ENCODE measurements around the gene RPL29. TPM values are rescaled to one million over a fixed set of nuclear protein-coding genes. Genes with fewer than 3 reads are reported as not detected.

Gene RPL29
- total RNA-seq, 1 donor from 2014 or later, result 1,884 TPM

DNA sequence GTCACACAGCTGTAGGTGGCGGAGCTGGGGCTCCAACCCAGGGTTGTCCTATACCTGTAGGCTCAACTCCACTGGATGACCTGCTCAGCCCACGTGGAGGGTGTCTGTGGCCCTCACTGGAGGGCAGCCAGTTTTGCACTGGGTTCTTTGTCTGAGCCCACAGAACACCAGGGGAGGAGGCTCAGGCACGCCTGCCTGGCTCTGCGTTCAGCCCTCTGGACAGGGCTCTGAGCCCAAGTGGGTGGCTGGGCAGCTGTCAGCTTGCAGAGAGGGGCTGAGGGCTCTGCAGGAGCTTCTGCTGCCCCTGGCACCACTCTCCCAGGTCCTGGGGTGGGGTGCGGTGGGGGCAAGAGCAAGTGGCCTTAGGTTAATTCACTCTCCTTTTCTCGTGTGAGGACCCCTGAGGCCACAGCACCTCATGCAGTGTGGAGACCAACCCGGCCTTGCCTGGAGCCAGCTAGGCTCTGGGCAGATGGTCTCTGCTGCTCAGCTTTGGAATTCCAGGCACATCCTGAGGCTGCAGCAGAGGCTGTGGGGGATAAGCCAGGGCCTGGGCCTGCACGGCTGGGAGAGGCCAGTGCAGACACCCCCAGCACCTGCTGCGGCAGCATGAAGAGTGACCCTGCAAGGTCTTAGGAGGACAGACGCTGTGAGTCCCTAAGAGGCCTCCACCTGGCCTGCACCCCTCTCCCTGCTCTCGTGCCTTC is 37.2 kb upstream of the RPL29 start:
- Mint-ChIP-seq H3K27ac (no peak overlapping the region), H3K4me1 (peaks cover 4% of the 10 kb centered on the region), H3K4me3 (no peak overlapping the region), H3K27me3 (no peaks in the 10 kb centered on the region), H3K9me3 (no peaks in the 10 kb centered on the region), H3K36me3 (ENCODE audit: low read depth) (no peaks in the 10 kb centered on the region)
- CTCF ChIA-PET, result no interaction called here
- ATAC-seq (ENCODE audit: low read depth) (no peak), DNase-seq (no peak)
- intact Hi-C loops (cut with micrococcal nuclease), result no loop called here
- TF ChIP-seq, protein P1, sequence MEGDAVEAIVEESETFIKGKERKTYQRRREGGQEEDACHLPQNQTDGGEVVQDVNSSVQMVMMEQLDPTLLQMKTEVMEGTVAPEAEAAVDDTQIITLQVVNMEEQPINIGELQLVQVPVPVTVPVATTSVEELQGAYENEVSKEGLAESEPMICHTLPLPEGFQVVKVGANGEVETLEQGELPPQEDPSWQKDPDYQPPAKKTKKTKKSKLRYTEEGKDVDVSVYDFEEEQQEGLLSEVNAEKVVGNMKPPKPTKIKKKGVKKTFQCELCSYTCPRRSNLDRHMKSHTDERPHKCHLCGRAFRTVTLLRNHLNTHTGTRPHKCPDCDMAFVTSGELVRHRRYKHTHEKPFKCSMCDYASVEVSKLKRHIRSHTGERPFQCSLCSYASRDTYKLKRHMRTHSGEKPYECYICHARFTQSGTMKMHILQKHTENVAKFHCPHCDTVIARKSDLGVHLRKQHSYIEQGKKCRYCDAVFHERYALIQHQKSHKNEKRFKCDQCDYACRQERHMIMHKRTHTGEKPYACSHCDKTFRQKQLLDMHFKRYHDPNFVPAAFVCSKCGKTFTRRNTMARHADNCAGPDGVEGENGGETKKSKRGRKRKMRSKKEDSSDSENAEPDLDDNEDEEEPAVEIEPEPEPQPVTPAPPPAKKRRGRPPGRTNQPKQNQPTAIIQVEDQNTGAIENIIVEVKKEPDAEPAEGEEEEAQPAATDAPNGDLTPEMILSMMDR (IDR thresholded peaks at IDR 0.05), result no peak
- POLR2A ChIA-PET, result no interaction called here

DNA sequence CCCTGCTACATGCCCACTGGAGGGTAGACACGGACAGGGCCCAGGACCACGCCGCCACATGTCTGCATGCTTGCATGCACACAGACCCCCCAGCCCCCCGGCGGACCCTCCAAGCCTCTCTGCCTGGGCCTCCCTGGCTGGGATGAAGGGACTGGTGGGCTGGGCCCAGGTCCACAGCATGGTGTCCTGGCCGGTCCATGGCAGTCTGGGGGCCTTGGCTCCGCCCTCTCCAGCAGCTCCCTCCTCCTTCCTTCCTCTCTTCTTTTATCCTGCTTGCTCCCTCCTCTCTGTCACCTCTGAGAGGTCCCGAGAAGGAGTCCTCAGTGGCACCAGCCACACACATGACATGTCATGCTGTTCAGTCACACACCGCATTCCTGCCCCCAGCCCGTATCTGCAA is 36.2 kb upstream of the RPL29 start:
- no peak for DNase-seq
- ChIA-PET POLR2A (interaction anchor here (0.6 to 1.0 kb wide), 2 partner anchors 54 to 341 kb away, joined by 4 to 5 read pairs; no protein-coding TSS in a partner anchor), CTCF (no interaction called here)
- no peak overlapping the region for H3K4me3 Mint-ChIP-seq
- peaks cover 4% of the 10 kb centered on the region for H3K4me1 Mint-ChIP-seq
- ATAC-seq (ENCODE audit: low read depth), result no peak
- intact Hi-C loops (cut with micrococcal nuclease), result no loop called here
- H3K36me3 Mint-ChIP-seq (ENCODE audit: low read depth), result no peaks in the 10 kb centered on the region
- no peaks in the 10 kb centered on the region for H3K27me3 Mint-ChIP-seq
- no peak overlapping the region for H3K27ac Mint-ChIP-seq
- TF ChIP-seq, protein P1 (IDR thresholded peaks at IDR 0.05), result no peak
- no peaks in the 10 kb centered on the region for H3K9me3 Mint-ChIP-seq

DNA sequence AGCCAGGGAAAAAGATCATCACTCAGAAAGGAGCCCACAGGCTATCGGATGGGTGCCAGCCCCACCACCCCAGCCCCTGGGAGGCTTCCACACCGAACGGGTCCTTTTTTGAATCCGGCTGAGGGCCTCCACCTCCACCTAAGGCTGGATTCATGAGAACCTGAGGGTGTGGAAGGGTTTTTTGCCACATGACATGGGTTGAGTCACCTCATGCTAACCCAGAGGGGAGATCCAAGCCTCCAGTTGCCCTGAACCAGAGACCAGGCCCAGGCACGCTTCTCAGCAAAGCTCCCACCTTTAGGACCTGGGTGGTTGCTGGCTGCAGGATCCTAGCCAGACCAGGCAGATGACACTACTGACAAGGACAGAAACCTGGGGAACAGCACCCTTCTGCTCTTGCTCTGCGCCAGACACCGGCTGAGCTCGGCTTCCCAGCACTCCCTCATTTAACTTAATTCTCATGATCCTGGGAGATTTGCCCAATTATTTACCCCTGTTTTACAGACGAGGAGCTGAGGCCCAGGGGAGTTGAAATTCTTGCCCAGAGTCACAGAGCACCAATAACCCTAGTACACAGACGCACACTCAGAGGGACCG is 35.1 kb upstream of the RPL29 start:
- intact Hi-C loops (cut with micrococcal nuclease), result no loop called here
- Mint-ChIP-seq H3K27ac (no peak overlapping the region), H3K4me3 (no peak overlapping the region), H3K4me1 (no peaks in the 10 kb centered on the region), H3K9me3 (no peaks in the 10 kb centered on the region), H3K27me3 (no peaks in the 10 kb centered on the region), H3K36me3 (ENCODE audit: low read depth) (no peaks in the 10 kb centered on the region)
- ChIA-PET POLR2A (interaction anchor here (1.0 kb wide), 1 partner anchor 55 kb away, joined by 4 read pairs; no protein-coding TSS in a partner anchor), CTCF (no interaction called here)
- ATAC-seq (ENCODE audit: low read depth), result no peak
- no peak for DNase-seq
- TF ChIP-seq, protein P1 (IDR thresholded peaks at IDR 0.05), result no peak

DNA sequence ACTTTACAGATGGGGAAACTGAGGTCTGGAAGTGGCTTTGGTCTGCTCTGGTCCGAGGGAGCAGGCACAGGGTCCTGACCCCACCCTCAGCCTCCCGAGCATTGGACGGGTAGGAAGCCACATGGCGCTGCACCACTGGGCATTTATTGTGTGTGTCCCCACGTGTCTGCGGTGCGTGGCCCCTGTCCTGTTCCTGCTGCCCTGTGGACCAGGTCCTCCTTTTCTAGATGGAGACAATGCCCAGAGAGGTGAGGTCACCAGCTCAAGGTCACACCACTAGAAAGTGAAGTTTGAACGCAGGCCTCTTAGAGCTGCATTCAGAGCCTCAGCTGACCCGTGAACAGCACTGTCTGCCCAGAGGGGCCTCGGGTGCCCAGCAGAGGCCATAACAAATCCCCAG is 33.8 kb upstream of the RPL29 start:
- Mint-ChIP-seq H3K4me1 (peaks cover 4% of the 10 kb centered on the region), H3K4me3 (no peak overlapping the region), H3K27me3 (no peaks in the 10 kb centered on the region), H3K27ac (no peak overlapping the region), H3K9me3 (no peaks in the 10 kb centered on the region), H3K36me3 (ENCODE audit: low read depth) (no peaks in the 10 kb centered on the region)
- DNase-seq, result no peak
- ChIA-PET CTCF (no interaction called here), POLR2A (no interaction called here)
- TF ChIP-seq, protein P1 (IDR thresholded peaks at IDR 0.05), result no peak
- no peak for ATAC-seq (ENCODE audit: low read depth)
- intact Hi-C loops (cut with micrococcal nuclease), result no loop called here

DNA sequence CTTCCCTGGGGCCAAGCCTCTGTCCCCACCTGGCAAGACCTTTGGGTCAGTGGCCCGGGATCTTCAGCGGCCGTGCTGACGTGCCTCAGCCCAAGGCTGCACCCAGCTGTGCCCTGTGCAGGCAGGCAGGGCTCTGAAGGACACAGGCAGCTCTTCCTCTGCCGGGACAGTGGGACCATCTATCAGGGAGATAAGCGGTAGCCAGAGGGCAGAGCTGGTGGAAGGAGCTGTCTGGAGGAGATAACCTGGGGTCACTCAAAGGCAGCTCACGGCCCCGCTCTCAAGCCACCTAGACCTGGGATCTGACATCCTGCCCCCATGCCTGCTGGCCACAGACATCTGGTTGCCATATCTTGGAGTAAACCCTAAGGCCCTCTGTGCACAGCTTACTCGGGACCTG is 33.4 kb upstream of the RPL29 start:
- ChIA-PET CTCF (no interaction called here), POLR2A (no interaction called here)
- ATAC-seq (ENCODE audit: low read depth) (no peak), DNase-seq (no peak)
- H3K27me3 Mint-ChIP-seq, result no peaks in the 10 kb centered on the region
- H3K4me3 Mint-ChIP-seq, result no peak overlapping the region
- H3K4me1 Mint-ChIP-seq, result peaks cover 9% of the 10 kb centered on the region
- H3K9me3 Mint-ChIP-seq, result no peaks in the 10 kb centered on the region
- TF ChIP-seq, protein P1 (IDR thresholded peaks at IDR 0.05), result no peak
- no peak overlapping the region for H3K27ac Mint-ChIP-seq
- intact Hi-C loops (cut with micrococcal nuclease), result no loop called here
- no peaks in the 10 kb centered on the region for H3K36me3 Mint-ChIP-seq (ENCODE audit: low read depth)

Measured in activated B cell treated with CpG ODN at 0.5 μM for 24 hours (primary cell).